ENCODE data around the gene PRELID3B.

PRELID3B gene

DNA sequence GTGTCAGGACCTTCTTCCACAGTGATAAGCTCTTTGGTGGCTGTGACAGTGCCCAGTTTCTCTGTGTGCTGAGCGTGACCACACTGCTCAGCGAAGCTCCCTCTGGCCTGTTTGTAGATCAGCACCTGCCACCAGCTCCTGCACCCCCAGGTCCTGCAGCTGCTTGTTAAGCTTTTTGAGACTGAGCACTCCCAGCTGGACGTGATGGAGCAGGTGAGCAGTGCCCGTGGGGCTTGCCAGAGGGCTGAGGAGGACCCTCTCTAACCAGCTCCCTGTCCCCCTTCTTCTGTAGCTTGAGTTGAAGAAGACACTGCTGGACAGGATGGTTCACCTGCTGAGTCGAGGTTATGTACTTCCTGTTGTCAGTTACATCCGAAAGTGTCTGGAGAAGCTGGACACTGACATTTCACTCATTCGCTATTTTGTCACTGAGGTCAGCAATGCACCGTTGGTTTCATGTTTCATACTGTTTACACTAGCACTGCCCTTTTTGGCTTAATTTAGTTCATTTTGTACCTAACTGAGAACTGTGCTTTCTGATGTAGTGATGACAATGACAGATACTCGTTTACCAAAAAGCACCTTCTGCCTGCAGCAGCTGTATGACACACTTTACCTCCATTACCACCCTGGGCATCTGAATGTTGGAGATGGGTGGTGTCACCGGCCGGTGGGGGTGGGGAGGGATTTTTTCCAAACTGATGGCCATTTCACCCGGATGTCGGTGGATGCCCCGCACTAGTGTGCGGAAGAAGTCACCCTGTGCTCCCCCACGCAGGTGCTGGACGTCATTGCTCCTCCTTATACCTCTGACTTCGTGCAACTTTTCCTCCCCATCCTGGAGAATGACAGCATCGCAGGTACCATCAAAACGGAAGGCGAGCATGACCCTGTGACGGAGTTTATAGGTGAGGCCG is 49.0 kb downstream of the PRELID3B start:
- TF ChIP-seq, protein P1, sequence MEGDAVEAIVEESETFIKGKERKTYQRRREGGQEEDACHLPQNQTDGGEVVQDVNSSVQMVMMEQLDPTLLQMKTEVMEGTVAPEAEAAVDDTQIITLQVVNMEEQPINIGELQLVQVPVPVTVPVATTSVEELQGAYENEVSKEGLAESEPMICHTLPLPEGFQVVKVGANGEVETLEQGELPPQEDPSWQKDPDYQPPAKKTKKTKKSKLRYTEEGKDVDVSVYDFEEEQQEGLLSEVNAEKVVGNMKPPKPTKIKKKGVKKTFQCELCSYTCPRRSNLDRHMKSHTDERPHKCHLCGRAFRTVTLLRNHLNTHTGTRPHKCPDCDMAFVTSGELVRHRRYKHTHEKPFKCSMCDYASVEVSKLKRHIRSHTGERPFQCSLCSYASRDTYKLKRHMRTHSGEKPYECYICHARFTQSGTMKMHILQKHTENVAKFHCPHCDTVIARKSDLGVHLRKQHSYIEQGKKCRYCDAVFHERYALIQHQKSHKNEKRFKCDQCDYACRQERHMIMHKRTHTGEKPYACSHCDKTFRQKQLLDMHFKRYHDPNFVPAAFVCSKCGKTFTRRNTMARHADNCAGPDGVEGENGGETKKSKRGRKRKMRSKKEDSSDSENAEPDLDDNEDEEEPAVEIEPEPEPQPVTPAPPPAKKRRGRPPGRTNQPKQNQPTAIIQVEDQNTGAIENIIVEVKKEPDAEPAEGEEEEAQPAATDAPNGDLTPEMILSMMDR (IDR thresholded peaks at IDR 0.05), result no peak

DNA sequence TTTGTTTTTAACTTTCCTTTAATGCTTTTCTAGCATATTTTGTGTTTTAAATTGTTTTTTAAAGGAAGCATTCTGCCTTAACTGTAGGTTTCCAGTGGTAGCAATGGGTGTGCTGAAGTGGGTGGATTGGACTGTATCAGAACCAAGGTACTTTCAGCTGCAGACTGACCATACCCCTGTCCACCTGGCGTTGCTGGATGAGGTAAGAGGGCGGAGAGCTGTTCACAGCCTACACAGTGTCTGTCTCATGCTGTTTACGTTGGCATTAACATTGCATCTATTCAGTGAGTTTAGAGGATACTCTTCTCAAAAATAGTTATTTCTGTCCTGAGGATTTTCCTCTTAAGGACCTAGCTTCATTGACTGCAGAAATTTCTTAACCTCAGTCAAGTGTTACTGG is 49.7 kb downstream of the PRELID3B start:
- TF ChIP-seq, protein P1 (IDR thresholded peaks at IDR 0.05), result no peak

DNA sequence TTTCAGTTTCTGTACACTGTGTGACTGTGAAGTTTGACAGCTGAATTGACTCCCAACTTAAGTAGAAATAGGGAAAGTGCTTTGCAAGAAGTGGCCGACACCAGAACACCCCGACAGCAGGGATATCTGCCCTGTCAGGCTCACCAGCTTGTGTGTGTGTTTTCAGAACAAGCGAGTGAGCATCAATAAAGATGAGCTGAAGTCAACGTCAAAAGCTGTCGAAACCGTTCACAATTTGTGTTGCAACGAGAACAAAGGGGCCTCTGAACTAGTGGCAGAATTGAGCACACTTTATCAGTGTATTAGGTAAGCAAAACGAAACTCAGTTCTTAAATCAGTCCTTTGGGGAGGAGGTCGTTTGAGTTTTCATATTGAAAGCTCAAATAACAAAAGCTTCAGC is 50.9 kb downstream of the PRELID3B start:
- TF ChIP-seq, protein P1 (IDR thresholded peaks at IDR 0.05), result no peak

DNA sequence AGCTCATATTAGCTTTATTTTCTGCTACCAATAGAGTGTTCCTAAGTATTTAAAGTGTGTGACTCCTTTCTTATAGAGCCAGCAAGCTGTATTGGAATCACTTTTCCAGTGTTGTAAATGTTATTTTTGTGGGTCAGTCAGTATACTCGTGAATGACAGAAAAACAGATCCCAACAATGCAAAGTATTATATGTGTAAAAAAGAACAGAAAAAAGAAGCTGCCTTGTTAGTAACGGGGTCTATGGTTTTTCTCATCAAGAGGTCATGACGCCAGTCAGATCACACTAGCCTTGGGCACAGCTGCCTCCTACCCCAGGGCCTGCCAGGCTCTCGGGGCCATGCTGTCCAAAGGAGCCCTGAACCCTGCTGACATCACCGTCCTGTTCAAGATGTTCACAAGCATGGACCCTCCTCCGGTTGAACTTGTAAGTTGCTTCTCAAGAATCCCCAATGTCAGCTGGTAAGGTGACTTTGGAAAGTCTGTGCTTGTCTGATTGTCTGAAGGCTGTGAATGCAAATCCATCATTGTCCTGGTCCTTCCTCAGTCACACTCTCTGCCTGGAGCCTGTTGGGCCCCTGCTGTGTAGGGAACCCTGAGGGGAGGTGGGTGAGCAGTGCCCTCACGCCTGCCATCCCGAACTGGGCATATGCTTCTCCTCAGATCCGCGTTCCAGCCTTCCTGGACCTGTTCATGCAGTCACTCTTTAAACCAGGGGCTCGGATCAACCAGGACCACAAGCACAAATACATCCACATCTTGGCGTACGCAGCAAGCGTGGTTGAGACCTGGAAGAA is 51.7 kb downstream of the PRELID3B start:
- TF ChIP-seq, protein P1 (IDR thresholded peaks at IDR 0.05), result no peak

DNA sequence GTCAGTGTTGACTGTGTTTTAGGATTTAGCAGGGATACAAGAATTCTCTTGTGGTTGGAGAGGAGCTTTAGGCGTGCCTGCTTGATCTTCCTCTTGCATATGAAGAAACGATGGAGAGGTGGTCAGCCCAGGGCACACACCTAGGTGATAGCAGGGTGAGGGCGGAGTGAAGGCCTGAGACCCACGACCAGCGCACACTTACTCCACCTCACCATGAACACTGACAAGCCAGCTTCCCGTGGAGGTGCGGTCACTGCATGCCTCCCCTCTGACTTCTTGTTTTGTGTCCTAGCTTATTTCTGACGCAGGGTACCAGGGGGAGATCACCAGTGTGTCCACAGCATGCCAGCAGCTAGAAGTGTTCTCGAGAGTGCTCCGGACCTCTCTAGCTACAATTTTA is 53.4 kb downstream of the PRELID3B start:
- TF ChIP-seq, protein P1 (IDR thresholded peaks at IDR 0.05), result no peak

DNA sequence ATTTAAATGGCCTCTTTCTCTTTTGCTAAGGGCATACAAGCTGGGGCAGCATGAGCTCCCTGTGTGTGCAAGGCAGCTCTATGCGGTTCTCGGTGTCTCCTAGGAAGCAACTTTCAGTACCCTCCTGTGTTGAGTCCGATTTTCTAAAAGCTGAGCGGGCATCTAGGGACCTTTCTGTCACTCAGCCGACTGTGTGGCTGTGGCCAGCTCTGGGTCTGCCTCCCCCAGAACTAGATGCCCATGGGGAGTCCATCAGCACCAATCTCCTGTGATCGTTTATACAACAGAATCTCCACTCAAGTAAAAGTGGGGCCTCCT is 54.1 kb downstream of the PRELID3B start:
- TF ChIP-seq, protein P1 (IDR thresholded peaks at IDR 0.05), result no peak

DNA sequence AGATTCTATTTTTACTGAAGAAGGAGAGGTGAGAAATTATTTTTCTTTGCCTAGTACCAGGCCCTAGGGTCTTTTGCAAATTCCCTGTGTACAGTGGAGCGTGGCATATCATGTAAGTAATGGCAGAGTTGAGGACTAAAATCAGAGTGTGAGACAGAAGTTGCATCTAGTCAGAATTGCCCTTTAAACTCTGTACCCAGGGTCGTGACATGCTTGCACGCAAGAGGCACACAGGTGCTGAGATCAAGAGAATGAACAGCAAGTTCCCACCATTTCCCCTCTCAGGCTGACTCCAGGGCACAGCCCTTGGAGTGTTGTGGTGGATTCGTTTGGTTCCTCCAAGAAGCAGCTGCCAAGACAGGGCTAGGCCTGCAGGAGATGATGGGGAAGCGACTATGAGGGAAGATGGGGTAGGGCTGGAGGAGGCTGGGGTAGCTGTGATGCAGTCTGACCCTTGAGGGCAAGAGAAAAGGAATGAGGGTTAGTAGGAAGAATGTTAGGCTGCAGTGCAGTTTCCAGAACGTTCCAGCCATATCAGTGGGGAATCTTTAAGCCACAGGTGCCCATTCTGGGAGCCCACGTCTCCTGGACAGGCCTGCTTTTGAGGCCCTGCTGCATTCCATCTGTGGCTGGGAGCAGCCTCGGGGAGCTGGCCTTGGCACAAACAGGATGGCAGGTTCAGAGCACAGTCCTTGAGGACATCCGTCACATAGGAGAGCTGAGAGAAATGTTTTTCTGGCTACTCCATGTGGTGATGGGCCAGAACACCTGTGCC is 54.6 kb downstream of the PRELID3B start:
- TF ChIP-seq, protein P1 (IDR thresholded peaks at IDR 0.05), result no peak
